ENCODE results near the gene GP1BB.

- TF ChIP-seq, protein P1, sequence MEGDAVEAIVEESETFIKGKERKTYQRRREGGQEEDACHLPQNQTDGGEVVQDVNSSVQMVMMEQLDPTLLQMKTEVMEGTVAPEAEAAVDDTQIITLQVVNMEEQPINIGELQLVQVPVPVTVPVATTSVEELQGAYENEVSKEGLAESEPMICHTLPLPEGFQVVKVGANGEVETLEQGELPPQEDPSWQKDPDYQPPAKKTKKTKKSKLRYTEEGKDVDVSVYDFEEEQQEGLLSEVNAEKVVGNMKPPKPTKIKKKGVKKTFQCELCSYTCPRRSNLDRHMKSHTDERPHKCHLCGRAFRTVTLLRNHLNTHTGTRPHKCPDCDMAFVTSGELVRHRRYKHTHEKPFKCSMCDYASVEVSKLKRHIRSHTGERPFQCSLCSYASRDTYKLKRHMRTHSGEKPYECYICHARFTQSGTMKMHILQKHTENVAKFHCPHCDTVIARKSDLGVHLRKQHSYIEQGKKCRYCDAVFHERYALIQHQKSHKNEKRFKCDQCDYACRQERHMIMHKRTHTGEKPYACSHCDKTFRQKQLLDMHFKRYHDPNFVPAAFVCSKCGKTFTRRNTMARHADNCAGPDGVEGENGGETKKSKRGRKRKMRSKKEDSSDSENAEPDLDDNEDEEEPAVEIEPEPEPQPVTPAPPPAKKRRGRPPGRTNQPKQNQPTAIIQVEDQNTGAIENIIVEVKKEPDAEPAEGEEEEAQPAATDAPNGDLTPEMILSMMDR (IDR thresholded peaks at IDR 0.05; ENCODE audit: extremely low read depth in 1 of 2, insufficient read depth in 1 of 2, low read depth in 1 of 2, low read length in 2 of 2), result no peak
- TF ChIP-seq POLR2A (IDR thresholded peaks at IDR 0.05; ENCODE audit: low read depth, low read length), result no peak
These were observed 47.2 kb downstream of the GP1BB start for GRCh38 chr22:19770349-19771220.

All from endothelial cell of umbilical vein (primary cell).